IMR-90 (cell line): Measurements from ENCODE around the gene MAP7. TPM values are rescaled to one million over a fixed set of nuclear protein-coding genes. Genes with fewer than 3 reads are reported as not detected.

Source experiments
- ATAC-seq: fragments of 200-7000 bp; cut with Tn5 transposase; 2 replicates; pipeline ENCODE4 v1.9.1; 2020; ENCODE audit warnings: low read depth, mild to moderate bottlenecking, moderate library complexity
- BruUV-seq: library from RNA; stranded (reverse); fragments of 400-500 nt; replicated peaks from 2 replicates; lab custom pipeline; 2021; lab: Mats Ljungman, UMichigan
- CTCF ChIA-PET: fragments of 300-600 bp; formaldehyde crosslinking; extraction: SDS; loops from one replicate; lab custom pipeline; 2021; ENCODE audit warnings: antibody characterized with exemption; lab: Yijun Ruan, JAX
- POLR2A ChIA-PET: fragments of 300-600 bp; sonication (Branson Sonifier 250); formaldehyde crosslinking; loops from one replicate; lab custom pipeline; 2022; ENCODE audit warnings: antibody characterized with exemption; ENCODE audit not compliant: unreplicated experiment; lab: Charles Lee
- DNase-seq: peaks from one replicate; pipeline ENCODE4 v3.0.0; 2013
- H2AFZ ChIP-seq: replicated peaks from 2 replicates; pipeline ENCODE3; 2013; ENCODE audit warnings: low read length, mild to moderate bottlenecking; ENCODE audit not compliant: poor library complexity
- H2AK5ac ChIP-seq: 2 replicates; pipeline ENCODE4 v1.6.1; 2013; ENCODE audit warnings: low read depth, low read length, inconsistent platforms
- H2AK9ac ChIP-seq: replicated peaks from 2 replicates; pipeline ENCODE3; 2013; ENCODE audit warnings: mild to moderate bottlenecking, low read depth, low read length, moderate library complexity; ENCODE audit not compliant: poor library complexity
- H2BK120ac ChIP-seq: 2 replicates; pipeline ENCODE4 v1.6.1; 2013; ENCODE audit warnings: low read depth, low read length, inconsistent platforms
- H2BK15ac ChIP-seq: 3 replicates; pipeline ENCODE4 v1.6.1; 2013; ENCODE audit warnings: low read depth, low read length, inconsistent platforms
- H2BK20ac ChIP-seq: 2 replicates; pipeline ENCODE4 v1.6.1; 2013; ENCODE audit warnings: low read depth, mild to moderate bottlenecking, inconsistent platforms, low read length, moderate library complexity
- H2BK5ac ChIP-seq: 2 replicates; pipeline ENCODE4 v1.6.1; 2013; ENCODE audit warnings: mild to moderate bottlenecking, low read depth, low read length, inconsistent platforms; ENCODE audit not compliant: poor library complexity, severe bottlenecking
- H3K14ac ChIP-seq: replicated peaks from 2 replicates; pipeline ENCODE4 v1.6.1; 2013; ENCODE audit warnings: low read depth, low read length, inconsistent platforms
- H3K18ac ChIP-seq: 2 replicates; pipeline ENCODE4 v1.6.1; 2013; ENCODE audit warnings: low read depth, low read length, control low read depth
- H3K23ac ChIP-seq: 2 replicates; pipeline ENCODE4 v1.6.1; 2013; ENCODE audit warnings: low read depth, low read length, inconsistent platforms
- H3K27ac ChIP-seq: 2 replicates; pipeline ENCODE4 v1.5.1; 2013; ENCODE audit warnings: mild to moderate bottlenecking, control low read depth, low read length; ENCODE audit not compliant: insufficient read depth
- H3K27me3 ChIP-seq: 2 replicates; pipeline ENCODE4 v1.6.1; 2013; ENCODE audit warnings: low read length; ENCODE audit not compliant: control insufficient read depth, insufficient read depth
- H3K36me3 ChIP-seq: 2 replicates; pipeline ENCODE4 v1.6.1; 2013; ENCODE audit warnings: low read length, mixed read lengths; ENCODE audit not compliant: control insufficient read depth, insufficient read depth
- H3K4ac ChIP-seq: 2 replicates; pipeline ENCODE4 v1.6.1; 2013; ENCODE audit warnings: low read depth, low read length, inconsistent platforms
- H3K4me1 ChIP-seq: 2 replicates; pipeline ENCODE4 v1.6.1; 2013; ENCODE audit warnings: low read length, mixed read lengths; ENCODE audit not compliant: control insufficient read depth, insufficient read depth
- H3K4me2 ChIP-seq: 2 replicates; pipeline ENCODE4 v1.6.1; 2013; ENCODE audit warnings: low read depth, mild to moderate bottlenecking, control low read depth, low read length, moderate library complexity
- H3K4me3 ChIP-seq: 2 replicates; pipeline ENCODE4 v1.5.1; 2013; ENCODE audit warnings: low read depth, mild to moderate bottlenecking, control low read depth, low read length, moderate library complexity; ENCODE audit not compliant: insufficient read depth
- H3K56ac ChIP-seq: 2 replicates; pipeline ENCODE4 v1.6.1; 2013; ENCODE audit warnings: low read length, inconsistent platforms; ENCODE audit not compliant: insufficient read depth; ENCODE audit errors: extremely low read depth
- H3K79me1 ChIP-seq, 2 experiments: 2 replicates each; pipeline ENCODE4 v1.6.1; 2013; ENCODE audit warnings: low read length in 2 of 2, inconsistent platforms in 1 of 2, low read depth in 1 of 2
- H3K9ac ChIP-seq: 2 replicates; pipeline ENCODE4 v1.6.1; 2013; ENCODE audit warnings: low read depth, low read length, control low read depth
- H3K9me1 ChIP-seq: 2 replicates; pipeline ENCODE4 v1.6.1; 2013; ENCODE audit warnings: low read length, inconsistent platforms; ENCODE audit not compliant: insufficient read depth
- H3K9me3 ChIP-seq: 2 replicates; pipeline ENCODE4 v1.6.1; 2013; ENCODE audit warnings: low read length; ENCODE audit not compliant: control insufficient read depth, insufficient read depth
- H4K20me1 ChIP-seq: 2 replicates; pipeline ENCODE4 v1.6.1; 2013; ENCODE audit warnings: low read length, inconsistent platforms; ENCODE audit not compliant: insufficient read depth
- H4K5ac ChIP-seq: 2 replicates; pipeline ENCODE4 v1.6.1; 2013; ENCODE audit warnings: mild to moderate bottlenecking, low read depth, low read length, control low read depth
- H4K8ac ChIP-seq, 2 experiments: 2 replicates each; pipeline ENCODE4 v1.6.1; 2013; ENCODE audit warnings: low read depth in 2 of 2, low read length in 2 of 2, control low read depth in 1 of 2, inconsistent platforms in 1 of 2
- H4K91ac ChIP-seq: 2 replicates; pipeline ENCODE4 v1.6.1; 2013; ENCODE audit warnings: low read depth, low read length, inconsistent platforms; ENCODE audit not compliant: insufficient read depth
- BHLHE40 ChIP-seq: fragments of 150-350 bp; IDR thresholded peaks from 2 replicates; pipeline ENCODE4 v1.6.1; 2016; ENCODE audit warnings: mild to moderate bottlenecking, low read depth, low read length
- CEBPB ChIP-seq: IDR thresholded peaks from 2 replicates; pipeline ENCODE4 v1.6.1; 2012; ENCODE audit warnings: low read depth, low read length, improper control_type of control experiment
- CHD1 ChIP-seq: IDR thresholded peaks from 2 replicates; pipeline ENCODE4 v1.6.1; 2012; ENCODE audit warnings: low read depth, low read length, improper control_type of control experiment
- FOS ChIP-seq: fragments of 150-350 bp; IDR thresholded peaks from 2 replicates; pipeline ENCODE4 v1.6.1; 2016; ENCODE audit warnings: low read depth, low read length
- MAFK ChIP-seq: IDR thresholded peaks from 2 replicates; pipeline ENCODE4 v1.6.1; 2012; ENCODE audit warnings: low read depth, low read length, improper control_type of control experiment
- MAZ ChIP-seq: IDR thresholded peaks from 2 replicates; pipeline ENCODE4 v1.6.1; 2012; ENCODE audit warnings: low read depth, mild to moderate bottlenecking, low read length, improper control_type of control experiment, moderate library complexity, borderline replicate concordance
- NFE2L2 ChIP-seq: fragments of 150-350 bp; IDR thresholded peaks from 2 replicates; pipeline ENCODE4 v1.6.1; 2016; ENCODE audit warnings: low read depth, mild to moderate bottlenecking, low read length
- POLR2A ChIP-seq: IDR thresholded peaks from 2 replicates; pipeline ENCODE4 v1.6.1; 2012; ENCODE audit warnings: mild to moderate bottlenecking, low read depth, low read length
- RAD21 ChIP-seq: IDR thresholded peaks from 2 replicates; pipeline ENCODE4 v1.6.1; 2012; ENCODE audit warnings: low read length, improper control_type of control experiment
- RCOR1 ChIP-seq: IDR thresholded peaks from 2 replicates; pipeline ENCODE4 v1.6.1; 2012; ENCODE audit warnings: mild to moderate bottlenecking, low read length, improper control_type of control experiment; ENCODE audit not compliant: insufficient replicate concordance
- RFX5 ChIP-seq: IDR thresholded peaks from 2 replicates; pipeline ENCODE4 v1.8.0; 2012; ENCODE audit warnings: low read depth, mild to moderate bottlenecking, low read length, moderate library complexity
- SMC3 ChIP-seq: fragments of 150-350 bp; IDR thresholded peaks from 2 replicates; pipeline ENCODE4 v1.6.1; 2016; ENCODE audit warnings: low read depth, mild to moderate bottlenecking, antibody characterized with exemption, low read length, moderate library complexity
- WGBS, 2 experiments: methylation state at CpG; one replicate each; pipeline versions ENCODE4 v1.1.5 to v1.1.7; 2013; ENCODE audit warnings: missing lambda C conversion rate in 2 of 2; ENCODE audit not compliant: insufficient read length in 1 of 2; ENCODE audit errors: extremely low coverage in 2 of 2; 5-methylcytosine and 5-hydroxymethylcytosine counted together
- dilution Hi-C: fragments of 300-500 bp; cut with HindIII; formaldehyde crosslinking; loops from one replicate; pipeline ENCODE4 v1.14.3; 2018; ENCODE audit warnings: low sequenced_read_pairs; ENCODE audit not compliant: unreplicated experiment
- in situ Hi-C: fragments of 300-500 bp; cut with MboI; formaldehyde crosslinking; loops from 3 replicates; pipeline ENCODE4 v1.14.3; 2019; ENCODE audit warnings: low sequenced_read_pairs, inconsistent platforms, mixed read lengths
- intact Hi-C: fragments of 100-400 bp; cut with micrococcal nuclease; formaldehyde crosslinking; loops from 2 replicates; pipeline ENCODE4 v1.10.0; 2022
- polyA plus RNA-seq, 3 experiments: library from polyadenylated mRNA; depleted of rRNA; stranded (reverse); fragments of >200 nt; gene quantifications; 2 replicates each; pipeline ENCODE4 v1.2.3, GENCODE V29; 2012; ENCODE audit warnings: low replicate concordance in 1 of 3
- total RNA-seq: library from RNA; depleted of rRNA; stranded (reverse); fragments of >200 nt; gene quantifications from 2 replicates; pipeline ENCODE4 v1.2.3, GENCODE V29; 2012
- TF ChIP-seq, protein P1 (sequence below): conservative IDR thresholded peaks from 2 replicates; pipeline ENCODE4 v1.5.1; 2012; ENCODE audit warnings: mild to moderate bottlenecking, low read depth, low read length, improper control_type of control experiment
- TF ChIP-seq, protein P2 (sequence below): fragments of 150-350 bp; IDR thresholded peaks from 2 replicates; pipeline ENCODE4 v1.6.1; 2017; ENCODE audit warnings: mild to moderate bottlenecking, antibody characterized with exemption, low read length, low read depth
- TF ChIP-seq, protein P3 (sequence below): fragments of 150-350 bp; IDR thresholded peaks from 2 replicates; pipeline ENCODE4 v1.6.1; 2016; ENCODE audit warnings: low read depth, mild to moderate bottlenecking, low read length, moderate library complexity, borderline replicate concordance

The MAP7 gene
- total and polyA plus RNA-seq, 2 of the 4 experiments (the other 2 are of a cell fraction), result 0.19 to 0.36 TPM

DNA sequence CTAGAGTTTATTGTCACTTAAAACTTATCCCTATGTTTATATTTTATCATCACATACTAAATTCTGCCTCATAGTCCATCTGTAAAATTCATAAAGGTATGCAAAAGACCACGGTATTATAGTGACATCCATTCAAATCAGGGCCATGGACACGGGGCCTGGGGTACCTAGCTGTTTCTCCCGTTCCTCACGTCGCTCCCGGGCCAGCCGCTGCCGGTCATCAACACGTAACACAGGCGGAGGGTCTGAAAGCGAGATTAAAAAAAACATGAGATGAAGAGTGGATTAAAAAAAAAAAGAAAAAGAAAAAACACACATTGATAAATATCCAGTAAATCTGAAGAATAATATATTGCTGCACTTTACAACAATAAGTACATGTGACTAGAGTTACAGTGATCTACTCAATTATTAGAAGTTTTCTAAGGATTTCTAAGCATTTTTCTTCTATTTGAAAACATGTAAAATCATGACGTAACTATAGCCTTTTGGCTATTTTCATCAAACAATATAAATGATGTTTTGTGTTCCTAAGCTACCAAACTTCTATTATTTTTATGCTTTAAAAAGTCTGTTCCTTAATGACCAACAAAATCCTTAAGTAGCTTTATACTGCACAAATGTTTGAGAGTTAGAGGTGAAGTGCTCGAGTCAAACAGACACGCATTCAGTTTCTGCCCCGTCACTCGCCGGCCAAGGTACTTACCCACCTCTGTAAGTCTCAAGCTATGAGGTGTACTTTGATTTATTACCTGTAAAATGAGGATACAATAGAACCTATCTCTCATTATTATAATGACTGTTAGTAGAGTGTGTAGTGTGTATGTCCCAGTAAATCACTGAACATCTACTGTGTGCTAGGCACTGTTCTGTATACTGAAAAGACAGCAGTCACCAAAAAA lies 138.5 kb downstream of the MAP7 start:
- Histone ChIP-seq H3K4me2 (no peak overlapping the region), H3K4ac (no peak overlapping the region), H4K8ac (no peak overlapping the region), H3K4me1 (peaks cover 8% of the 10 kb centered on the region), H3K4me3 (no peak overlapping the region), H3K36me3 (no peaks in the 10 kb centered on the region), H3K27me3 (no peaks in the 10 kb centered on the region), H2BK5ac (no peak overlapping the region), H3K9me1 (no peaks in the 10 kb centered on the region), H2BK120ac (no peak overlapping the region), H3K79me1 (no peaks in the 10 kb centered on the region), H2AK9ac (no peak overlapping the region), H3K56ac (no peak overlapping the region), H3K23ac (no peak overlapping the region), H2AFZ (no peak overlapping the region), H2AK5ac (no peak overlapping the region), H4K91ac (no peak overlapping the region), H4K20me1 (no peaks in the 10 kb centered on the region), H2BK15ac (no peak overlapping the region), H3K18ac (no peak overlapping the region), H3K9ac (no peak overlapping the region), H3K14ac (no peak overlapping the region), H3K9me3 (no peaks in the 10 kb centered on the region), H3K27ac (no peak overlapping the region), H2BK20ac (no peak overlapping the region), H4K5ac (no peak overlapping the region)
- intact Hi-C loops (no loop called here), dilution Hi-C loops (no loop called here), in situ Hi-C loops (no loop called here)
- CTCF ChIA-PET, result no interaction called here
- BruUV-seq, result no TSS peak
- ATAC-seq (no peak), DNase-seq (no peak)
- POLR2A ChIA-PET, result no interaction called here
- no CpG with 5 or more reads among the region's 17 CpGs for WGBS, 2 experiments
- TF ChIP-seq, protein P1, sequence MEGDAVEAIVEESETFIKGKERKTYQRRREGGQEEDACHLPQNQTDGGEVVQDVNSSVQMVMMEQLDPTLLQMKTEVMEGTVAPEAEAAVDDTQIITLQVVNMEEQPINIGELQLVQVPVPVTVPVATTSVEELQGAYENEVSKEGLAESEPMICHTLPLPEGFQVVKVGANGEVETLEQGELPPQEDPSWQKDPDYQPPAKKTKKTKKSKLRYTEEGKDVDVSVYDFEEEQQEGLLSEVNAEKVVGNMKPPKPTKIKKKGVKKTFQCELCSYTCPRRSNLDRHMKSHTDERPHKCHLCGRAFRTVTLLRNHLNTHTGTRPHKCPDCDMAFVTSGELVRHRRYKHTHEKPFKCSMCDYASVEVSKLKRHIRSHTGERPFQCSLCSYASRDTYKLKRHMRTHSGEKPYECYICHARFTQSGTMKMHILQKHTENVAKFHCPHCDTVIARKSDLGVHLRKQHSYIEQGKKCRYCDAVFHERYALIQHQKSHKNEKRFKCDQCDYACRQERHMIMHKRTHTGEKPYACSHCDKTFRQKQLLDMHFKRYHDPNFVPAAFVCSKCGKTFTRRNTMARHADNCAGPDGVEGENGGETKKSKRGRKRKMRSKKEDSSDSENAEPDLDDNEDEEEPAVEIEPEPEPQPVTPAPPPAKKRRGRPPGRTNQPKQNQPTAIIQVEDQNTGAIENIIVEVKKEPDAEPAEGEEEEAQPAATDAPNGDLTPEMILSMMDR, result no peak
- TF ChIP-seq RFX5 (no peak), NFE2L2 (no peak), SMC3 (no peak), POLR2A (no peak), CEBPB (no peak), MAZ (no peak), BHLHE40 (no peak), FOS (no peak), MAFK (no peak), RCOR1 (no peak), CHD1 (no peak), RAD21 (no peak)
- TF ChIP-seq, protein P2, sequence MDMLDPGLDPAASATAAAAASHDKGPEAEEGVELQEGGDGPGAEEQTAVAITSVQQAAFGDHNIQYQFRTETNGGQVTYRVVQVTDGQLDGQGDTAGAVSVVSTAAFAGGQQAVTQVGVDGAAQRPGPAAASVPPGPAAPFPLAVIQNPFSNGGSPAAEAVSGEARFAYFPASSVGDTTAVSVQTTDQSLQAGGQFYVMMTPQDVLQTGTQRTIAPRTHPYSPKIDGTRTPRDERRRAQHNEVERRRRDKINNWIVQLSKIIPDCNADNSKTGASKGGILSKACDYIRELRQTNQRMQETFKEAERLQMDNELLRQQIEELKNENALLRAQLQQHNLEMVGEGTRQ, result no peak
- TF ChIP-seq, protein P3, sequence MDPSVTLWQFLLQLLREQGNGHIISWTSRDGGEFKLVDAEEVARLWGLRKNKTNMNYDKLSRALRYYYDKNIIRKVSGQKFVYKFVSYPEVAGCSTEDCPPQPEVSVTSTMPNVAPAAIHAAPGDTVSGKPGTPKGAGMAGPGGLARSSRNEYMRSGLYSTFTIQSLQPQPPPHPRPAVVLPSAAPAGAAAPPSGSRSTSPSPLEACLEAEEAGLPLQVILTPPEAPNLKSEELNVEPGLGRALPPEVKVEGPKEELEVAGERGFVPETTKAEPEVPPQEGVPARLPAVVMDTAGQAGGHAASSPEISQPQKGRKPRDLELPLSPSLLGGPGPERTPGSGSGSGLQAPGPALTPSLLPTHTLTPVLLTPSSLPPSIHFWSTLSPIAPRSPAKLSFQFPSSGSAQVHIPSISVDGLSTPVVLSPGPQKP, result no peak
